Activated naive CD4-positive, alpha-beta T cell treated with anti-CD3 and anti-CD28 coated beads, Interleukin-2, amount 10 ng/mL, durations not matched to agents 7 days and 5 days (primary cell): ENCODE data around the gene PPP2R5E.
A peak's percentile ranks its signal among the peaks of the same experiment; 100 is the strongest.

Experiments
- CTCF ChIA-PET: fragments of 350-600 bp; sonication (Branson Sonifier 250); formaldehyde crosslinking; loops from one replicate; lab custom pipeline; 2021; ENCODE audit warnings: antibody characterized with exemption; lab: Charles Lee
- DNase-seq: peaks from one replicate; pipeline ENCODE4 v3.0.0-alpha.2; 2020
- H3K27ac Mint-ChIP-seq: one replicate; pipeline ENCODE4 v1.8.0; 2021; ENCODE audit warnings: mild to moderate bottlenecking, moderate library complexity, mixed read lengths
- H3K27me3 Mint-ChIP-seq: one replicate; pipeline ENCODE4 v1.8.0; 2021; ENCODE audit warnings: mild to moderate bottlenecking, mixed read lengths
- H3K36me3 Mint-ChIP-seq: one replicate; pipeline ENCODE4 v1.8.0; 2021; ENCODE audit warnings: mixed read lengths
- H3K4me1 Mint-ChIP-seq: one replicate; pipeline ENCODE4 v1.8.0; 2021; ENCODE audit warnings: mixed read lengths
- H3K4me3 Mint-ChIP-seq: one replicate; pipeline ENCODE4 v1.8.0; 2021; ENCODE audit warnings: mild to moderate bottlenecking, moderate library complexity, mixed read lengths
- H3K9me3 Mint-ChIP-seq: one replicate; pipeline ENCODE4 v1.8.0; 2021; ENCODE audit warnings: mixed read lengths

Gene PPP2R5E

DNA sequence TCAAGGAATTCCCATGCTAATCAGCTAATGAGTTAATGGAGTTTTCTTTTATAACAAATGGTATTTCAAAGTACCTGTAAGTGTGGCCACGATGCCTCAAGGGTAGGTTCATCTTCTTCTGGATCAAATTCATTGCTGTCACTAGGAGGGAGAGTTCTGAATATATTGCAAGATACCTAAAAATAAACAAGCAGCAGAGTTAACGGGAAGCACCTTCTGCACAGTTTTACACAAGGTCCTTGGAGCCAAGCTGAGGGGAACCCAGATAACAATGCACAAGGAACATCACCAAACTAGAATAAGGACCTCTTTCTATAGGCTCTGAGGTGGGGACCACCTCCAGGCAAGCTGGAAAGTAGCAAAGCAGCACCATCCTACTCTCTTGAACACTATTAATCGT lies 121.3 kb downstream of the PPP2R5E start:
- no peaks in the 10 kb centered on the region for H3K27me3 Mint-ChIP-seq
- H3K27ac Mint-ChIP-seq: no peak overlapping the region

GRCh38 chr14:63421226-63421625 lies 122.0 kb downstream of the PPP2R5E start:
- H3K4me1 Mint-ChIP-seq: no peaks in the 10 kb centered on the region
- CTCF ChIA-PET: interaction anchor here (0.6 to 1.2 kb wide), 2 partner anchors 17 to 52 kb away, joined by 3 read pairs; no protein-coding TSS in a partner anchor
- no peak for DNase-seq
- H3K9me3 Mint-ChIP-seq: no peaks in the 10 kb centered on the region
- peaks cover 16% of the 10 kb centered on the region for H3K36me3 Mint-ChIP-seq
- no peaks in the 10 kb centered on the region for H3K27me3 Mint-ChIP-seq
- no peak overlapping the region for H3K4me3 Mint-ChIP-seq
- H3K27ac Mint-ChIP-seq: no peak overlapping the region

More for the DNA sequence above, 121.3 kb downstream of the PPP2R5E start:
- Mint-ChIP-seq H3K4me1 (no peaks in the 10 kb centered on the region), H3K36me3 (peaks cover 16% of the 10 kb centered on the region), H3K9me3 (no peaks in the 10 kb centered on the region), H3K4me3 (no peak overlapping the region)
- CTCF ChIA-PET: interaction anchor here (0.6 to 1.2 kb wide), 2 partner anchors 17 to 52 kb away, joined by 3 read pairs; no protein-coding TSS in a partner anchor
- no peak for DNase-seq

GRCh38 chr14:63418020-63418419 lies 125.2 kb downstream of the PPP2R5E start:
- CTCF ChIA-PET: no interaction called here
- H3K36me3 Mint-ChIP-seq: peaks cover 23% of the 10 kb centered on the region
- H3K27ac Mint-ChIP-seq: no peak overlapping the region
- H3K4me3 Mint-ChIP-seq: no peak overlapping the region
- no peaks in the 10 kb centered on the region for H3K9me3 Mint-ChIP-seq
- no peaks in the 10 kb centered on the region for H3K4me1 Mint-ChIP-seq
- no peak for DNase-seq
- H3K27me3 Mint-ChIP-seq: no peaks in the 10 kb centered on the region

- CTCF ChIA-PET: no interaction called here
Measured at GRCh38 chr14:63413009-63413408, 130.2 kb downstream of the PPP2R5E start.

GRCh38 chr14:63406333-63406732 lies 136.8 kb downstream of the PPP2R5E start:
- Mint-ChIP-seq H3K27ac (no peak overlapping the region), H3K9me3 (no peaks in the 10 kb centered on the region), H3K4me1 (peaks cover 4% of the 10 kb centered on the region), H3K4me3 (no peak overlapping the region), H3K36me3 (peaks cover 24% of the 10 kb centered on the region), H3K27me3 (no peaks in the 10 kb centered on the region)
- CTCF ChIA-PET: no interaction called here
- no peak for DNase-seq

More at GRCh38 chr14:63413009-63413408, 130.2 kb downstream of the PPP2R5E start:
- Mint-ChIP-seq H3K27me3 (no peaks in the 10 kb centered on the region), H3K4me3 (no peak overlapping the region), H3K36me3 (peaks cover 30% of the 10 kb centered on the region), H3K4me1 (no peaks in the 10 kb centered on the region), H3K9me3 (no peaks in the 10 kb centered on the region), H3K27ac (no peak overlapping the region)
- no peak for DNase-seq

GRCh38 chr14:63405715-63406114 lies 137.5 kb downstream of the PPP2R5E start:
- Mint-ChIP-seq H3K27me3 (no peaks in the 10 kb centered on the region), H3K4me3 (no peak overlapping the region), H3K4me1 (peaks cover 4% of the 10 kb centered on the region), H3K9me3 (no peaks in the 10 kb centered on the region), H3K36me3 (peaks cover 20% of the 10 kb centered on the region), H3K27ac (no peak overlapping the region)
- CTCF ChIA-PET: no interaction called here
- DNase-seq: no peak

- Mint-ChIP-seq H3K9me3 (no peaks in the 10 kb centered on the region), H3K27ac (no peak overlapping the region), H3K27me3 (no peaks in the 10 kb centered on the region), H3K36me3 (peaks cover 20% of the 10 kb centered on the region), H3K4me3 (no peak overlapping the region), H3K4me1 (peaks cover 4% of the 10 kb centered on the region)
- CTCF ChIA-PET: no interaction called here
- DNase-seq: no peak
Measured at GRCh38 chr14:63404906-63405305, 138.3 kb downstream of the PPP2R5E start.

DNA sequence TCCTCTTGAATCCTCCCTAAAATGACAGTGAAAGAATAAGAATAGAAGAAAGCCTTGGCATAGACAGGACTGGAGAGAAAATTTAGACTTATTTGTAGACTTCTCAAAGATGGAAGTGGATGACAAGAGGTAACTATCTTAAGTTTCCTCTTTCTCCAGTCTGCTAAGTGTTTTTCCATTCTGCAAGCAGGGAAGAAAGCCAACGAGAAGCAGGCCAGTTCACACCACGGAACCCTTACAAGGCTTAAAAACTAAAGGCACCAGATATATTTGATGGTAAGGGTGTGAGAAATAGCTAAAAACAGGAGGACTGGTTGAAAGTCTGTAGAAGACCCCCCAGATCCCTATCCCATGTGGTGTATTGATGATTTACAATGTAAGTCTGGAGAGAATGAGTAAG lies 141.5 kb downstream of the PPP2R5E start:
- no peaks in the 10 kb centered on the region for H3K4me1 Mint-ChIP-seq

GRCh38 chr14:63398952-63399351 lies 144.2 kb downstream of the PPP2R5E start:
- Mint-ChIP-seq H3K27ac (no peak overlapping the region), H3K27me3 (no peaks in the 10 kb centered on the region), H3K4me1 (peaks cover 2% of the 10 kb centered on the region), H3K36me3 (peaks cover 32% of the 10 kb centered on the region), H3K4me3 (no peak overlapping the region), H3K9me3 (no peaks in the 10 kb centered on the region)
- CTCF ChIA-PET: no interaction called here
- DNase-seq: no peak

More for the DNA sequence above, 141.5 kb downstream of the PPP2R5E start:
- Mint-ChIP-seq H3K36me3 (peaks cover 24% of the 10 kb centered on the region), H3K27me3 (no peaks in the 10 kb centered on the region), H3K4me3 (no peak overlapping the region), H3K27ac (no peak overlapping the region), H3K9me3 (no peaks in the 10 kb centered on the region)
- DNase-seq: no peak
- CTCF ChIA-PET: interaction anchor here (2.1 kb wide), 1 partner anchor 12 kb away, joined by 5 read pairs; no protein-coding TSS in a partner anchor

DNA sequence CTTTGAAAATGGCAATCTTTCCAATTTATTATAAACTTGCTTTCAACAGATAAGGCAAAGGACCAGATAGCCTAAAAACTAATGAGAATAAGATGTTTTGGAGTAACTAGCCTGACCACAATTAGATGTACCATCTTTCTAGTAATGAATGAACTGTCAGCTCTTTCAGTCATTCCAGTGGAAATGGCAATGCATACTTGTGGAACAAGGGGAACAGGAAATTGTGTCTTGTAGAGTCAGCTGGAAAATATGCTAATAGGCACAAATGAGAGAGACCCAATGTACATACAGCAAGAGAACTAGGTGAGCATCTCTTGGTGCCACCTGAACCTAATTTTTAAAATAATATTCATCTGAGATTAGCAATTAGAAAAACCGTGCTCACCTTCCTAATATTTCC lies 148.3 kb downstream of the PPP2R5E start:
- no peak overlapping the region for H3K27ac Mint-ChIP-seq
- peaks cover 43% of the 10 kb centered on the region for H3K36me3 Mint-ChIP-seq
- H3K9me3 Mint-ChIP-seq: no peaks in the 10 kb centered on the region
- H3K4me3 Mint-ChIP-seq: no peak overlapping the region
- peaks cover 2% of the 10 kb centered on the region for H3K4me1 Mint-ChIP-seq
- H3K27me3 Mint-ChIP-seq: no peaks in the 10 kb centered on the region
- DNase-seq: no peak
- CTCF ChIA-PET: no interaction called here

DNA sequence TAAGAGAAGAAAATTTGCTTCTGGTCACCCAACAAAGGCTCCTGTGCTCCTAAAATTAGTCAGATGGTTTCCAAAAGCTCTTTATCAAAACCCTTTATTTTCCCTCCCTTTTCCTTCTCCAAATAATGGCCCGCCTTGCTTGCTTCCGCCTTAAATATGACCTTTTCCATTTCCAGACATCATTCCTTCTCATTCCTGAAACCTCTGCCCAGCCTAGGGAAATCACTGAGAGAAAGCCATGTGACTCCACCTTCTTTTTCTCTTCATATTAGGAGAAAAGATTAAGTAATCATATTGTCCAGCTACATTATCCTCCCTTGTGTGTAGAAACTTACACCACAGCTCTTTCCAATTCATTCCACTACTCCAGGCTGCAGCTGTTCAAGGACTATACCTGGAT lies 148.7 kb downstream of the PPP2R5E start:
- CTCF ChIA-PET: no interaction called here
- peaks cover 40% of the 10 kb centered on the region for H3K36me3 Mint-ChIP-seq
- peaks cover 2% of the 10 kb centered on the region for H3K4me1 Mint-ChIP-seq
- DNase-seq: no peak
- H3K9me3 Mint-ChIP-seq: no peaks in the 10 kb centered on the region
- no peak overlapping the region for H3K4me3 Mint-ChIP-seq
- no peak overlapping the region for H3K27ac Mint-ChIP-seq
- H3K27me3 Mint-ChIP-seq: no peaks in the 10 kb centered on the region

GRCh38 chr14:63393012-63393411 lies 150.2 kb downstream of the PPP2R5E start:
- H3K27me3 Mint-ChIP-seq: no peaks in the 10 kb centered on the region
- no peak for DNase-seq
- H3K4me3 Mint-ChIP-seq: no peak overlapping the region
- no peak overlapping the region for H3K27ac Mint-ChIP-seq
- H3K9me3 Mint-ChIP-seq: no peaks in the 10 kb centered on the region
- CTCF ChIA-PET: no interaction called here
- peaks cover 2% of the 10 kb centered on the region for H3K4me1 Mint-ChIP-seq
- H3K36me3 Mint-ChIP-seq: peaks cover 43% of the 10 kb centered on the region

GRCh38 chr14:63392236-63392635 lies 150.9 kb downstream of the PPP2R5E start:
- no peaks in the 10 kb centered on the region for H3K9me3 Mint-ChIP-seq
- CTCF ChIA-PET: interaction anchor here (0.5 to 0.7 kb wide), 2 partner anchors 321 to 362 kb away, joined by 3 read pairs; no protein-coding TSS in a partner anchor
- DNase-seq: no peak
- no peak overlapping the region for H3K4me3 Mint-ChIP-seq
- peaks cover 2% of the 10 kb centered on the region for H3K4me1 Mint-ChIP-seq
- peaks cover 46% of the 10 kb centered on the region for H3K36me3 Mint-ChIP-seq
- H3K27ac Mint-ChIP-seq: no peak overlapping the region
- H3K27me3 Mint-ChIP-seq: no peaks in the 10 kb centered on the region

DNA sequence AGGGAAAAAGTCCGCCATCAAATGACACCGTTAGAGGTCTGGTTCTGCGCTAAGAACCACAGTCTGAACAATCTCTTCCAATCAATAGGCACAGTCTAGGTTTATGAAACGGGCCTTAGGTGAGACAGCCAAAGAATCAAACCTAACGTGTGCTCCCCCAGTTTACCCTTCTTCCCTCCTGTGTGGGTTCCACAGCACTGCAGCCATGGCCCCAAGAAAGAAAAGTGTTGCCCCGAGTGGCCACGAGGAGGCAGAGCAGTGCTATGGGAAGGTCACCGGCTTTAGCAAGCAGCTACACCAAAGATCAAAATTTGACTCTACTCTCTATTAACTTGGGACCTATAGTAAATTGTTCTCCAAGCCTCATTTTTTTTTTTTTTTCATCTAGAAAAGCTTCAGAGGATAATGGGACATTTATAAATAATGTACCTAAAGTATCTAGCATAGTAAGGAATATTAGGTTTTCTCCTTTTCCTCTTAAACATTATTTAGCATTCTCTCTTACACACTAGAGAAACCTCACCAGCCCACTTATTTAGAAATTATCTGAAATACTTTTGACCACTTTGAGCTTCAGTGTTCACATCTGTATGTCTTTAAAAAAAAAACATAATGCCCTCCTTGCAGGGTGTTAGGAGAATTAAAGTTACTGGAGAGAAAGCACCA lies 154.3 kb downstream of the PPP2R5E start:
- peak; percentile 75 for DNase-seq
- H3K9me3 Mint-ChIP-seq: no peaks in the 10 kb centered on the region
- no peaks in the 10 kb centered on the region for H3K27me3 Mint-ChIP-seq
- CTCF ChIA-PET: interaction anchor here (0.6 to 3.3 kb wide), 25 partner anchors 8 to 773 kb away, joined by 3 to 17 read pairs (median 3); partner anchors contain the start of genes PPP2R5E and WDR89
- no peak overlapping the region for H3K27ac Mint-ChIP-seq
- H3K4me3 Mint-ChIP-seq: no peak overlapping the region
- peaks cover 48% of the 10 kb centered on the region for H3K36me3 Mint-ChIP-seq
- peaks cover 6% of the 10 kb centered on the region for H3K4me1 Mint-ChIP-seq

- H3K4me1 Mint-ChIP-seq: peaks cover 12% of the 10 kb centered on the region
- H3K27ac Mint-ChIP-seq: no peak overlapping the region
- H3K27me3 Mint-ChIP-seq: no peaks in the 10 kb centered on the region
- DNase-seq: no peak
- no peak overlapping the region for H3K4me3 Mint-ChIP-seq
- CTCF ChIA-PET: interaction anchor here (0.6 to 3.3 kb wide), 3 partner anchors 254 to 1169 kb away, joined by 3 to 17 read pairs (median 6); partner anchors contain the start of gene WDR89
- H3K36me3 Mint-ChIP-seq: peaks cover 51% of the 10 kb centered on the region
- H3K9me3 Mint-ChIP-seq: no peaks in the 10 kb centered on the region
Measured at GRCh38 chr14:63387711-63388110, 155.5 kb downstream of the PPP2R5E start.
